CD14-positive monocyte (primary cell): ENCODE results near the gene STAT3. TPM values are rescaled to one million over a fixed set of nuclear protein-coding genes. Genes with fewer than 3 reads are reported as not detected.

Experiments used
- DNase-seq, 3 donors: peaks; one replicate each; pipeline ENCODE4 v3.0.0-alpha.2; 2011 to 2022
- H2AFZ ChIP-seq: 2 replicates; pipeline ENCODE4 v1.6.0; 2012; ENCODE audit warnings: mild to moderate bottlenecking, low read depth, low read length, inconsistent platforms; ENCODE audit not compliant: insufficient read depth, poor library complexity, severe bottlenecking
- H3K27ac ChIP-seq, 2 donors: 1 replicate in 1 of 2; 2 replicates in 1 of 2; pipeline ENCODE4 v1.5.1; 2012 to 2013; ENCODE audit warnings: low read length in 2 of 2, control low read depth in 1 of 2, inconsistent platforms in 1 of 2, low read depth in 1 of 2, mild to moderate bottlenecking in 1 of 2
- H3K27me3 ChIP-seq, 2 donors: one replicate each; pipeline versions ENCODE4 v1.6.0 to v1.6.1; 2011 to 2013; ENCODE audit warnings: low read length in 2 of 2; ENCODE audit not compliant: control insufficient read depth in 2 of 2, insufficient read depth in 2 of 2
- H3K36me3 ChIP-seq, 2 donors: replicated peaks in 1 of 2; 1 replicate in 1 of 2; 2 replicates in 1 of 2; pipeline versions ENCODE4 v1.5.1 to v1.6.1; 2012 to 2013; ENCODE audit warnings: low read length in 2 of 2, control low read depth in 1 of 2, inconsistent platforms in 1 of 2, mild to moderate bottlenecking in 1 of 2; ENCODE audit not compliant: insufficient read depth in 2 of 2, control insufficient read depth in 1 of 2
- H3K4me1 ChIP-seq, 2 donors: 1 replicate in 1 of 2; 2 replicates in 1 of 2; pipeline versions ENCODE4 v1.5.1 to v1.6.1; 2012 to 2013; ENCODE audit warnings: low read length in 2 of 2, control low read depth in 1 of 2, inconsistent platforms in 1 of 2, mild to moderate bottlenecking in 1 of 2, moderate library complexity in 1 of 2; ENCODE audit not compliant: insufficient read depth in 2 of 2, control insufficient read depth in 1 of 2
- H3K4me2 ChIP-seq: replicated peaks from 2 replicates; pipeline ENCODE3; 2012; ENCODE audit warnings: low read length, moderate library complexity, mild to moderate bottlenecking; ENCODE audit not compliant: poor library complexity, severe bottlenecking; ENCODE audit errors: extremely low read depth
- H3K4me3 ChIP-seq, 3 experiments: fragments of 200-600 bp in 1 of 3; sonication (generic) in 1 of 3; replicated peaks in 1 of 3; 1 replicate in 2 of 3; 2 replicates in 1 of 3; pipeline ENCODE4 v1.5.1; 2011 to 2013; ENCODE audit warnings: low read length in 3 of 3, mild to moderate bottlenecking in 3 of 3, control low read depth in 2 of 3, low read depth in 2 of 3, inconsistent platforms in 1 of 3, moderate library complexity in 1 of 3
- H3K79me2 ChIP-seq: 2 replicates; pipeline ENCODE4 v1.6.0; 2012; ENCODE audit warnings: mild to moderate bottlenecking, control low read depth, inconsistent platforms, low read length, moderate library complexity; ENCODE audit not compliant: insufficient read depth
- H3K9ac ChIP-seq: 2 replicates; pipeline ENCODE4 v1.6.0; 2017; ENCODE audit warnings: low read length, mild to moderate bottlenecking; ENCODE audit not compliant: insufficient read depth, poor library complexity, severe bottlenecking
- H3K9me3 ChIP-seq, 2 donors: replicated peaks in 1 of 2; 1 replicate in 1 of 2; 2 replicates in 1 of 2; pipeline versions ENCODE4 v1.5.1 to v1.6.1; 2012 to 2013; ENCODE audit warnings: low read length in 2 of 2, control low read depth in 1 of 2; ENCODE audit not compliant: control insufficient read depth in 1 of 2, insufficient read depth in 1 of 2
- H4K20me1 ChIP-seq: 2 replicates; pipeline ENCODE4 v1.6.0; 2012; ENCODE audit warnings: mild to moderate bottlenecking, low read length, control low read depth, moderate library complexity; ENCODE audit not compliant: insufficient read depth
- H3K27ac Mint-ChIP-seq, 7 donors: one replicate each; pipeline ENCODE4 v1.8.0; 2020; ENCODE audit warnings: mild to moderate bottlenecking in 7 of 7, mixed read lengths in 7 of 7, moderate library complexity in 6 of 7, inconsistent platforms in 2 of 7
- H3K27me3 Mint-ChIP-seq, 3 donors: one replicate each; pipeline ENCODE4 v1.8.0; 2021 to 2022; ENCODE audit warnings: low read depth in 3 of 3, mild to moderate bottlenecking in 3 of 3, mixed read lengths in 3 of 3, moderate library complexity in 3 of 3, inconsistent platforms in 1 of 3
- H3K36me3 Mint-ChIP-seq, 2 donors: one replicate each; pipeline ENCODE4 v1.8.0; 2020; ENCODE audit warnings: mixed read lengths in 2 of 2, inconsistent platforms in 1 of 2, mild to moderate bottlenecking in 1 of 2
- H3K4me1 Mint-ChIP-seq: one replicate; pipeline ENCODE4 v1.8.0; 2020; ENCODE audit warnings: mild to moderate bottlenecking, mixed read lengths
- H3K4me3 Mint-ChIP-seq, 2 donors: one replicate each; pipeline ENCODE4 v1.8.0; 2020; ENCODE audit warnings: mild to moderate bottlenecking in 2 of 2, mixed read lengths in 2 of 2, moderate library complexity in 1 of 2
- H3K9me3 Mint-ChIP-seq, 7 donors: one replicate each; pipeline ENCODE4 v1.8.0; 2020 to 2022; ENCODE audit warnings: mixed read lengths in 7 of 7, mild to moderate bottlenecking in 6 of 7, moderate library complexity in 6 of 7, inconsistent platforms in 2 of 7
- CTCF ChIP-seq: fragments of 200-600 bp; IDR thresholded peaks from one replicate; pipeline ENCODE4 v1.8.0; 2022; ENCODE audit warnings: antibody characterized with exemption, mild to moderate bottlenecking
- WGBS: methylation state at CpG from one replicate; pipeline ENCODE4 v1.1.5; 2013; ENCODE audit warnings: missing lambda C conversion rate; ENCODE audit not compliant: insufficient coverage; 5-methylcytosine and 5-hydroxymethylcytosine counted together
- intact Hi-C, 2 donors: fragments of 100-400 bp; cut with micrococcal nuclease; formaldehyde crosslinking; loops; one replicate each; pipeline versions ENCODE4 v1.15.0 to v1.15.1; 2023
- polyA minus RNA-seq: library from RNA; depleted of rRNA, polyadenylated mRNA; stranded (reverse); fragments of >200 nt; gene quantifications from 2 replicates; pipeline ENCODE4 v1.2.3, GENCODE V29; 2012
- polyA plus RNA-seq, 3 donors: library from polyadenylated mRNA; depleted of rRNA in 1 of 3; unstranded in 2 of 3; stranded (reverse) in 1 of 3; fragments of 300-500 nt in 2 of 3; fragments of >200 nt in 1 of 3; fragmentation: Illumina TruSeq in 2 of 3; gene quantifications; 1 replicate in 2 of 3; 2 replicates in 1 of 3; pipeline ENCODE4 v1.2.3, GENCODE V29; 2012 to 2021
- total RNA-seq, 12 experiments: library from RNA in 1 of 12; stranded (reverse) in 1 of 12; fragments of 120-200 nt in 1 of 12; gene quantifications; one replicate each; pipeline ENCODE4 v1.2.4 and lab custom pipeline; 2013 to 2026; ENCODE audit warnings: mixed read lengths in 6 of 12, inconsistent platforms in 1 of 12

The STAT3 gene
- 110 TPM for total RNA-seq (2013)
- polyA plus RNA-seq (100 to 1,000 TPM in 2 of 3 donors, 10 to 100 TPM in 1; 73.0 to 155 (median 110) TPM), polyA minus RNA-seq (72.6 and 104 TPM in 2 replicates), total RNA-seq (lab: John Stamatoyannopoulos, UW) (185 to 295 (median 226) reads per million in 11 experiments)

GRCh38 chr17:42388381-42389134 is at the start of gene STAT3:
STAT3 (minus strand) TSS chr17:42388442; CDS start chr17:42348516, 39,926 bp downstream.
- Histone ChIP-seq H3K27me3 (no peaks in the 10 kb centered on the region), H3K4me1 (peaks cover 14 to 26% of the 10 kb centered on the region in 2 donors), H3K79me2 (peaks cover 48% of the 10 kb centered on the region), H4K20me1 (peaks cover 43% of the 10 kb centered on the region), H2AFZ (peak within 1 kb of the TSS; percentile 77), H3K4me2 (peak within 1 kb of the TSS; percentile 89), H3K4me3 (peak within 1 kb of the TSS; percentile 88 to 97 (median 93)), H3K9ac (peak within 1 kb of the TSS; percentile 98), H3K9me3 (no peaks in the 10 kb centered on the region), H3K36me3 (no peaks in the 10 kb centered on the region), H3K27ac (peak within 1 kb of the TSS; percentile 98 to 100)
- peak within 1 kb of the TSS; percentile 98 for H3K4me3 Mint-ChIP-seq
- peaks cover 2 to 7% of the 10 kb centered on the region in 2 donors for H3K36me3 Mint-ChIP-seq
- no peak for TF ChIP-seq CTCF
- peaks cover 35% of the 10 kb centered on the region for H3K4me1 Mint-ChIP-seq
- 0% methylated on average over 35 of the region's 44 CpGs for WGBS
- no peaks in the 10 kb centered on the region for H3K9me3 Mint-ChIP-seq
- peak; percentile 100 for DNase-seq
- H3K27ac Mint-ChIP-seq, result peak within 1 kb of the TSS; percentile 100
- intact Hi-C loops, result loop anchor here in 1 of 2 donors (1.0 to 5.0 kb wide), 3 partner anchors 51 to 174 kb away; partner anchors contain the start of genes ATP6V0A1 and COASY
- peaks cover 0 to 2% (median 2%) of the 10 kb centered on the region in 3 donors for H3K27me3 Mint-ChIP-seq

GRCh38 chr17:42436391-42436790 is 48.1 kb upstream of the STAT3 start:
- H3K36me3 Mint-ChIP-seq, result no peaks in the 10 kb centered on the region
- H3K4me2 ChIP-seq, result no peak overlapping the region
- intact Hi-C loops, result no loop called here
- no peak overlapping the region for H3K27ac ChIP-seq
- H3K4me3 ChIP-seq, result no peak overlapping the region
- H3K9me3 Mint-ChIP-seq, result peaks cover 0 to 1% (median 0%) of the 10 kb centered on the region in 7 donors
- no peak overlapping the region for H2AFZ ChIP-seq
- H3K27me3 ChIP-seq, result no peaks in the 10 kb centered on the region
- no peak overlapping the region for H3K27ac Mint-ChIP-seq
- no peaks in the 10 kb centered on the region for H3K36me3 ChIP-seq
- no peaks in the 10 kb centered on the region for H4K20me1 ChIP-seq
- H3K4me1 ChIP-seq, result peaks cover 11 to 18% of the 10 kb centered on the region in 2 donors
- no peaks in the 10 kb centered on the region for H3K9me3 ChIP-seq
- peaks cover 15% of the 10 kb centered on the region for H3K4me1 Mint-ChIP-seq
- no peaks in the 10 kb centered on the region for H3K79me2 ChIP-seq
- DNase-seq, result no peak
- H3K9ac ChIP-seq, result no peak overlapping the region
- no peak overlapping the region for H3K4me3 Mint-ChIP-seq
- TF ChIP-seq CTCF, result no peak
- WGBS, result no CpG with 5 or more reads among the region's 6 CpGs
- H3K27me3 Mint-ChIP-seq, result peaks cover 1 to 9% (median 2%) of the 10 kb centered on the region in 3 donors
